MM.1S (cell line): ENCODE results near the gene MXRA5.

Experiments used
- CTCF ChIP-seq: fragments of 300-600 bp; sonication (generic); IDR thresholded peaks from 2 replicates; pipeline ENCODE4 v1.5.1; 2016; ENCODE audit warnings: antibody characterized with exemption, low read length, mixed read lengths
- EZH2phosphoT487 ChIP-seq: fragments of 300-600 bp; sonication (generic); IDR thresholded peaks from 2 replicates; pipeline ENCODE4 v1.6.1; 2018; ENCODE audit warnings: antibody characterized with exemption, low read length

GRCh38 chrX:3295731-3296130 is 50.7 kb downstream of the MXRA5 start:
- TF ChIP-seq EZH2phosphoT487, result no peak
- TF ChIP-seq CTCF, result no peak
